A549 (cell line): Measurements from ENCODE around the gene FSD1.

Experiments
- BHLHE40 ChIP-seq: IDR thresholded peaks from 2 replicates; pipeline ENCODE4 v1.6.1; 2012; ENCODE audit warnings: low read depth, low read length, inconsistent platforms
- CHD2 ChIP-seq: fragments of 150-350 bp; IDR thresholded peaks from 2 replicates; pipeline ENCODE4 v1.6.1; 2014; ENCODE audit warnings: low read length; ENCODE audit not compliant: partially characterized antibody
- EP300 ChIP-seq, 2 experiments: fragments of >200 bp; sonication (Bioruptor Twin); formaldehyde crosslinking; IDR thresholded peaks; 2 replicates in 1 of 2; 3 replicates in 1 of 2; pipeline ENCODE4 v1.6.1; 2016 to 2017
- POLR2AphosphoS2 ChIP-seq: conservative IDR thresholded peaks from 2 replicates; pipeline ENCODE4 v1.6.1; 2012; ENCODE audit warnings: low read length, improper control_type of control experiment, inconsistent platforms
- RAD21 ChIP-seq, 2 experiments: fragments of >200 bp in 1 of 2; sonication (Bioruptor Twin) in 1 of 2; formaldehyde crosslinking in 1 of 2; IDR thresholded peaks in 1 of 2; conservative IDR thresholded peaks in 1 of 2; 2 replicates in 1 of 2; 3 replicates in 1 of 2; pipeline ENCODE4 v1.6.1; 2012 to 2018; ENCODE audit warnings: inconsistent platforms in 1 of 2
- ZC3H11A ChIP-seq: fragments of 450-650 bp; IDR thresholded peaks from 2 replicates; pipeline ENCODE4 v1.6.1; 2014; ENCODE audit warnings: antibody characterized with exemption, mild to moderate bottlenecking
- TF ChIP-seq, protein P1 (sequence below): fragments of >200 bp; sonication (Bioruptor Twin); formaldehyde crosslinking; IDR thresholded peaks from 3 replicates; pipeline ENCODE4 v1.5.1; 2016
- TF ChIP-seq, protein P2 (sequence below): fragments of 200-600 bp; sonication (generic); IDR thresholded peaks from 2 replicates; pipeline ENCODE4 v1.6.1; 2016; ENCODE audit warnings: antibody characterized with exemption, mild to moderate bottlenecking, moderate library complexity
- TF ChIP-seq, protein P3 (sequence below): fragments of 450-650 bp; IDR thresholded peaks from 2 replicates; pipeline ENCODE4 v1.6.1; 2014; ENCODE audit warnings: antibody characterized with exemption
- TF ChIP-seq, protein P4 (sequence below): fragments of 250-450 bp; sonication (Bioruptor Pico); IDR thresholded peaks from 2 replicates; pipeline ENCODE4 v1.5.0; 2021; ENCODE audit warnings: mild to moderate bottlenecking, moderate library complexity, borderline replicate concordance

DNA sequence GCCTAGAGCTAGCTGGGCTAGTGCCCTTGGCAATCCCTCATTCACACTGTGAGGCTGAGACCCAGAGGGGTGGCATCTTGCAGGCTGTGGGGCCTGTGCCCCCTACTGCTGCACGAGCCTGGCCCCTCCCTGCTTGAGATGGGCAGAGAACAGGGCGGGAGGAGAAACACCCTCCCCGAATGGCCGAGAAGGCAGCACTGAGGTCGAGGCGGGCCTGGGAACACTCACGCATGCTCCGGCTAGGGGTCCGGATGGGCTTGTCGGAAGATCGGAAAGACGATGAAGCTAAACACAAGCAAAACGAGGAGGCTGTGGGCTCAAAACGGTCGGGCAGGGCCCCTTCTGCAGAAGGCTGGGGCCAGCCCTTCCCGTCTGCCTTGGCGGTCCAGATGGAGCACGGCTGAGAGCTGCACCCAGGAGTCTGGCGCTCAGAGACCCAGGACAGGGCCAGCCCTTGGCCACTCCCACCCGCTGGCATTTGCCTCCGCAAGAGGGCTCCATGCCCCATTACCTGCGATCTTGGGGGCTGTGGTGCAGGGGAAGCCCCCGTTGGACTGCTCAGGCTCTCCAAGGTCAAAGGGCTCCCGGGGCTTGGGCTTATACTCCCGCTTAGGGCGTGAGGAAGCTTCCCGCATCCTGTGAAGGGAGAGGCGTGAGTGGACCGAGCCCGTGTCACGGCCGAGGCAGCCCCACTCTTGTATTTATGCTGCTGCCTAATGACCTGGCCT lies 57.9 kb downstream of the FSD1 start:
- TF ChIP-seq, protein P1, sequence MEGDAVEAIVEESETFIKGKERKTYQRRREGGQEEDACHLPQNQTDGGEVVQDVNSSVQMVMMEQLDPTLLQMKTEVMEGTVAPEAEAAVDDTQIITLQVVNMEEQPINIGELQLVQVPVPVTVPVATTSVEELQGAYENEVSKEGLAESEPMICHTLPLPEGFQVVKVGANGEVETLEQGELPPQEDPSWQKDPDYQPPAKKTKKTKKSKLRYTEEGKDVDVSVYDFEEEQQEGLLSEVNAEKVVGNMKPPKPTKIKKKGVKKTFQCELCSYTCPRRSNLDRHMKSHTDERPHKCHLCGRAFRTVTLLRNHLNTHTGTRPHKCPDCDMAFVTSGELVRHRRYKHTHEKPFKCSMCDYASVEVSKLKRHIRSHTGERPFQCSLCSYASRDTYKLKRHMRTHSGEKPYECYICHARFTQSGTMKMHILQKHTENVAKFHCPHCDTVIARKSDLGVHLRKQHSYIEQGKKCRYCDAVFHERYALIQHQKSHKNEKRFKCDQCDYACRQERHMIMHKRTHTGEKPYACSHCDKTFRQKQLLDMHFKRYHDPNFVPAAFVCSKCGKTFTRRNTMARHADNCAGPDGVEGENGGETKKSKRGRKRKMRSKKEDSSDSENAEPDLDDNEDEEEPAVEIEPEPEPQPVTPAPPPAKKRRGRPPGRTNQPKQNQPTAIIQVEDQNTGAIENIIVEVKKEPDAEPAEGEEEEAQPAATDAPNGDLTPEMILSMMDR: no peak
- TF ChIP-seq EP300 (IDR thresholded peaks at IDR 0.05): no peak
- TF ChIP-seq, protein P2, sequence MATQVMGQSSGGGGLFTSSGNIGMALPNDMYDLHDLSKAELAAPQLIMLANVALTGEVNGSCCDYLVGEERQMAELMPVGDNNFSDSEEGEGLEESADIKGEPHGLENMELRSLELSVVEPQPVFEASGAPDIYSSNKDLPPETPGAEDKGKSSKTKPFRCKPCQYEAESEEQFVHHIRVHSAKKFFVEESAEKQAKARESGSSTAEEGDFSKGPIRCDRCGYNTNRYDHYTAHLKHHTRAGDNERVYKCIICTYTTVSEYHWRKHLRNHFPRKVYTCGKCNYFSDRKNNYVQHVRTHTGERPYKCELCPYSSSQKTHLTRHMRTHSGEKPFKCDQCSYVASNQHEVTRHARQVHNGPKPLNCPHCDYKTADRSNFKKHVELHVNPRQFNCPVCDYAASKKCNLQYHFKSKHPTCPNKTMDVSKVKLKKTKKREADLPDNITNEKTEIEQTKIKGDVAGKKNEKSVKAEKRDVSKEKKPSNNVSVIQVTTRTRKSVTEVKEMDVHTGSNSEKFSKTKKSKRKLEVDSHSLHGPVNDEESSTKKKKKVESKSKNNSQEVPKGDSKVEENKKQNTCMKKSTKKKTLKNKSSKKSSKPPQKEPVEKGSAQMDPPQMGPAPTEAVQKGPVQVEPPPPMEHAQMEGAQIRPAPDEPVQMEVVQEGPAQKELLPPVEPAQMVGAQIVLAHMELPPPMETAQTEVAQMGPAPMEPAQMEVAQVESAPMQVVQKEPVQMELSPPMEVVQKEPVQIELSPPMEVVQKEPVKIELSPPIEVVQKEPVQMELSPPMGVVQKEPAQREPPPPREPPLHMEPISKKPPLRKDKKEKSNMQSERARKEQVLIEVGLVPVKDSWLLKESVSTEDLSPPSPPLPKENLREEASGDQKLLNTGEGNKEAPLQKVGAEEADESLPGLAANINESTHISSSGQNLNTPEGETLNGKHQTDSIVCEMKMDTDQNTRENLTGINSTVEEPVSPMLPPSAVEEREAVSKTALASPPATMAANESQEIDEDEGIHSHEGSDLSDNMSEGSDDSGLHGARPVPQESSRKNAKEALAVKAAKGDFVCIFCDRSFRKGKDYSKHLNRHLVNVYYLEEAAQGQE: no peak
- TF ChIP-seq ZC3H11A: no peak
- TF ChIP-seq BHLHE40: no peak
- TF ChIP-seq, protein P3, sequence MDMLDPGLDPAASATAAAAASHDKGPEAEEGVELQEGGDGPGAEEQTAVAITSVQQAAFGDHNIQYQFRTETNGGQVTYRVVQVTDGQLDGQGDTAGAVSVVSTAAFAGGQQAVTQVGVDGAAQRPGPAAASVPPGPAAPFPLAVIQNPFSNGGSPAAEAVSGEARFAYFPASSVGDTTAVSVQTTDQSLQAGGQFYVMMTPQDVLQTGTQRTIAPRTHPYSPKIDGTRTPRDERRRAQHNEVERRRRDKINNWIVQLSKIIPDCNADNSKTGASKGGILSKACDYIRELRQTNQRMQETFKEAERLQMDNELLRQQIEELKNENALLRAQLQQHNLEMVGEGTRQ: no peak
- no peak for TF ChIP-seq RAD21 (conservative IDR thresholded peaks at IDR 0.05 in 1 of 2, IDR thresholded peaks at IDR 0.05 in 1 of 2)
- TF ChIP-seq, protein P4, sequence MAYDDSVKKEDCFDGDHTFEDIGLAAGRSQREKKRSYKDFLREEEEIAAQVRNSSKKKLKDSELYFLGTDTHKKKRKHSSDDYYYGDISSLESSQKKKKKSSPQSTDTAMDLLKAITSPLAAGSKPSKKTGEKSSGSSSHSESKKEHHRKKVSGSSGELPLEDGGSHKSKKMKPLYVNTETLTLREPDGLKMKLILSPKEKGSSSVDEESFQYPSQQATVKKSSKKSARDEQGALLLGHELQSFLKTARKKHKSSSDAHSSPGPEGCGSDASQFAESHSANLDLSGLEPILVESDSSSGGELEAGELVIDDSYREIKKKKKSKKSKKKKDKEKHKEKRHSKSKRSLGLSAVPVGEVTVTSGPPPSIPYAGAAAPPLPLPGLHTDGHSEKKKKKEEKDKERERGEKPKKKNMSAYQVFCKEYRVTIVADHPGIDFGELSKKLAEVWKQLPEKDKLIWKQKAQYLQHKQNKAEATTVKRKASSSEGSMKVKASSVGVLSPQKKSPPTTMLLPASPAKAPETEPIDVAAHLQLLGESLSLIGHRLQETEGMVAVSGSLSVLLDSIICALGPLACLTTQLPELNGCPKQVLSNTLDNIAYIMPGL (CRISPR knock-in tag): no peak
- TF ChIP-seq POLR2AphosphoS2: no peak
- no peak for TF ChIP-seq CHD2
